H1 (cell line): ENCODE measurements around the gene DNER. TPM values are rescaled to one million over a fixed set of nuclear protein-coding genes. Genes with fewer than 3 reads are reported as not detected.

ENCODE experiments used
- EGR1 ChIP-seq: IDR thresholded peaks from 2 replicates; pipeline ENCODE4 v1.6.1; 2011; ENCODE audit warnings: low read depth, low read length, borderline replicate concordance
- MAFK ChIP-seq: IDR thresholded peaks from 2 replicates; pipeline ENCODE4 v1.6.1; 2012; ENCODE audit warnings: low read depth, mild to moderate bottlenecking, improper control_type of control experiment, low read length
- RNF2 ChIP-seq: fragments of 200-900, 300-1000 bp; sonication (generic); IDR thresholded peaks from 2 replicates; pipeline ENCODE4 v1.7.1; 2016; ENCODE audit warnings: borderline replicate concordance, low read depth, mild to moderate bottlenecking, antibody characterized with exemption, low read length; ENCODE audit not compliant: poor library complexity, severe bottlenecking; ENCODE audit errors: missing control alignments
- SP1 ChIP-seq: IDR thresholded peaks from 2 replicates; pipeline ENCODE4 v1.6.1; 2011; ENCODE audit warnings: low read depth, low read length
- TEAD4 ChIP-seq: IDR thresholded peaks from 2 replicates; pipeline ENCODE4 v1.6.1; 2012; ENCODE audit warnings: low read depth, low read length, inconsistent platforms, mixed read lengths
- polyA plus RNA-seq, 7 experiments: library from polyadenylated mRNA; depleted of rRNA in 3 of 7; stranded (reverse) in 5 of 7; unstranded in 2 of 7; fragments of >200 nt in 5 of 7; fragments of 200-250 nt in 2 of 7; gene quantifications; 1 replicate in 5 of 7; 2 replicates in 1 of 7; 4 replicates in 1 of 7; pipeline versions ENCODE4 v1.2.1 to v1.2.3, GENCODE V29; 2011 to 2013; ENCODE audit warnings: missing spikeins in 2 of 7, mixed read lengths in 2 of 7
- total RNA-seq: library from RNA; stranded (reverse); fragmentation: NEBNext Ultra II Directional; extraction: Animal tissue kit (Norgen Biotek cat#: 25700); gene quantifications from 2 replicates; pipeline ENCODE4 v1.2.1, GENCODE V29; 2021
- TF ChIP-seq, protein P1 (sequence below): fragments of 300-600 bp; sonication (generic); IDR thresholded peaks from 2 replicates; pipeline ENCODE4 v1.7.1; 2012; ENCODE audit warnings: low read length, moderate library complexity, mild to moderate bottlenecking, inconsistent platforms; ENCODE audit not compliant: insufficient replicate concordance

DNER gene
- total and polyA plus RNA-seq, 2 of the 8 experiments (the other 6 are each of a cell fraction or from before 2014, with no cell fraction given) = 6.8 to 16.3 TPM

DNA sequence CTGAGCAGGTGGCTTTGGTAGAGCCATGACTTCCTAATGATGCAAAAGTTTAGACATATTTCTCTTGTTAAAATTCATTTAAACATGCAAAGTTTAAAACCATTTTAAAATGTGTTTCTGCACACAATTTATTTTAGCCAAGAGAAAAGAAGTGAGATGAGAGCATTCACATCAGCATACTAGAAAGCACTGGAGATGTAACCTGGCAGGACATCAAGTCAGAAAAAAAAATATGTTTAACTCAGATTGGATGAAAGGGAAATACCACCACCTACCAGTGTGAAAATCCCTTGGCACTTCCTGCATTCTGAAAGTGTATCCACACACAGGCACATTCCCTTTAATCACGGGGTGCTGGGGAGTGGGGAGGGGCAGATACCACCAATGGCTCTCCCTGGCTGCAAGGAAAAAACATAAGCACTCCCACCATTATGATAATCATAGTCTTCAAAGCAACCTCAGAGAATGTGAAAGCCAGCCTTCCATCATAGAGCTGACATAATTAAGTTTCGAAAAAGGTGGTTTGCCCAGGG is 25.0 kb downstream of the DNER start (continued):
- TF ChIP-seq, protein P1, sequence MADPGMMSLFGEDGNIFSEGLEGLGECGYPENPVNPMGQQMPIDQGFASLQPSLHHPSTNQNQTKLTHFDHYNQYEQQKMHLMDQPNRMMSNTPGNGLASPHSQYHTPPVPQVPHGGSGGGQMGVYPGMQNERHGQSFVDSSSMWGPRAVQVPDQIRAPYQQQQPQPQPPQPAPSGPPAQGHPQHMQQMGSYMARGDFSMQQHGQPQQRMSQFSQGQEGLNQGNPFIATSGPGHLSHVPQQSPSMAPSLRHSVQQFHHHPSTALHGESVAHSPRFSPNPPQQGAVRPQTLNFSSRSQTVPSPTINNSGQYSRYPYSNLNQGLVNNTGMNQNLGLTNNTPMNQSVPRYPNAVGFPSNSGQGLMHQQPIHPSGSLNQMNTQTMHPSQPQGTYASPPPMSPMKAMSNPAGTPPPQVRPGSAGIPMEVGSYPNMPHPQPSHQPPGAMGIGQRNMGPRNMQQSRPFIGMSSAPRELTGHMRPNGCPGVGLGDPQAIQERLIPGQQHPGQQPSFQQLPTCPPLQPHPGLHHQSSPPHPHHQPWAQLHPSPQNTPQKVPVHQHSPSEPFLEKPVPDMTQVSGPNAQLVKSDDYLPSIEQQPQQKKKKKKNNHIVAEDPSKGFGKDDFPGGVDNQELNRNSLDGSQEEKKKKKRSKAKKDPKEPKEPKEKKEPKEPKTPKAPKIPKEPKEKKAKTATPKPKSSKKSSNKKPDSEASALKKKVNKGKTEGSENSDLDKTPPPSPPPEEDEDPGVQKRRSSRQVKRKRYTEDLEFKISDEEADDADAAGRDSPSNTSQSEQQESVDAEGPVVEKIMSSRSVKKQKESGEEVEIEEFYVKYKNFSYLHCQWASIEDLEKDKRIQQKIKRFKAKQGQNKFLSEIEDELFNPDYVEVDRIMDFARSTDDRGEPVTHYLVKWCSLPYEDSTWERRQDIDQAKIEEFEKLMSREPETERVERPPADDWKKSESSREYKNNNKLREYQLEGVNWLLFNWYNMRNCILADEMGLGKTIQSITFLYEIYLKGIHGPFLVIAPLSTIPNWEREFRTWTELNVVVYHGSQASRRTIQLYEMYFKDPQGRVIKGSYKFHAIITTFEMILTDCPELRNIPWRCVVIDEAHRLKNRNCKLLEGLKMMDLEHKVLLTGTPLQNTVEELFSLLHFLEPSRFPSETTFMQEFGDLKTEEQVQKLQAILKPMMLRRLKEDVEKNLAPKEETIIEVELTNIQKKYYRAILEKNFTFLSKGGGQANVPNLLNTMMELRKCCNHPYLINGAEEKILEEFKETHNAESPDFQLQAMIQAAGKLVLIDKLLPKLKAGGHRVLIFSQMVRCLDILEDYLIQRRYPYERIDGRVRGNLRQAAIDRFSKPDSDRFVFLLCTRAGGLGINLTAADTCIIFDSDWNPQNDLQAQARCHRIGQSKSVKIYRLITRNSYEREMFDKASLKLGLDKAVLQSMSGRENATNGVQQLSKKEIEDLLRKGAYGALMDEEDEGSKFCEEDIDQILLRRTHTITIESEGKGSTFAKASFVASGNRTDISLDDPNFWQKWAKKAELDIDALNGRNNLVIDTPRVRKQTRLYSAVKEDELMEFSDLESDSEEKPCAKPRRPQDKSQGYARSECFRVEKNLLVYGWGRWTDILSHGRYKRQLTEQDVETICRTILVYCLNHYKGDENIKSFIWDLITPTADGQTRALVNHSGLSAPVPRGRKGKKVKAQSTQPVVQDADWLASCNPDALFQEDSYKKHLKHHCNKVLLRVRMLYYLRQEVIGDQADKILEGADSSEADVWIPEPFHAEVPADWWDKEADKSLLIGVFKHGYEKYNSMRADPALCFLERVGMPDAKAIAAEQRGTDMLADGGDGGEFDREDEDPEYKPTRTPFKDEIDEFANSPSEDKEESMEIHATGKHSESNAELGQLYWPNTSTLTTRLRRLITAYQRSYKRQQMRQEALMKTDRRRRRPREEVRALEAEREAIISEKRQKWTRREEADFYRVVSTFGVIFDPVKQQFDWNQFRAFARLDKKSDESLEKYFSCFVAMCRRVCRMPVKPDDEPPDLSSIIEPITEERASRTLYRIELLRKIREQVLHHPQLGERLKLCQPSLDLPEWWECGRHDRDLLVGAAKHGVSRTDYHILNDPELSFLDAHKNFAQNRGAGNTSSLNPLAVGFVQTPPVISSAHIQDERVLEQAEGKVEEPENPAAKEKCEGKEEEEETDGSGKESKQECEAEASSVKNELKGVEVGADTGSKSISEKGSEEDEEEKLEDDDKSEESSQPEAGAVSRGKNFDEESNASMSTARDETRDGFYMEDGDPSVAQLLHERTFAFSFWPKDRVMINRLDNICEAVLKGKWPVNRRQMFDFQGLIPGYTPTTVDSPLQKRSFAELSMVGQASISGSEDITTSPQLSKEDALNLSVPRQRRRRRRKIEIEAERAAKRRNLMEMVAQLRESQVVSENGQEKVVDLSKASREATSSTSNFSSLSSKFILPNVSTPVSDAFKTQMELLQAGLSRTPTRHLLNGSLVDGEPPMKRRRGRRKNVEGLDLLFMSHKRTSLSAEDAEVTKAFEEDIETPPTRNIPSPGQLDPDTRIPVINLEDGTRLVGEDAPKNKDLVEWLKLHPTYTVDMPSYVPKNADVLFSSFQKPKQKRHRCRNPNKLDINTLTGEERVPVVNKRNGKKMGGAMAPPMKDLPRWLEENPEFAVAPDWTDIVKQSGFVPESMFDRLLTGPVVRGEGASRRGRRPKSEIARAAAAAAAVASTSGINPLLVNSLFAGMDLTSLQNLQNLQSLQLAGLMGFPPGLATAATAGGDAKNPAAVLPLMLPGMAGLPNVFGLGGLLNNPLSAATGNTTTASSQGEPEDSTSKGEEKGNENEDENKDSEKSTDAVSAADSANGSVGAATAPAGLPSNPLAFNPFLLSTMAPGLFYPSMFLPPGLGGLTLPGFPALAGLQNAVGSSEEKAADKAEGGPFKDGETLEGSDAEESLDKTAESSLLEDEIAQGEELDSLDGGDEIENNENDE = no peak
- TF ChIP-seq SP1 (no peak), RNF2 (no peak), EGR1 (no peak), MAFK (no peak), TEAD4 (no peak)
